CD4-positive, alpha-beta memory T cell (primary cell): ENCODE results near the gene TP63. TPM values are rescaled to one million over a fixed set of nuclear protein-coding genes. Genes with fewer than 3 reads are reported as not detected.

Experiments used
- CTCF ChIA-PET: fragments of 350-600 bp; sonication (Branson Sonifier 250); formaldehyde crosslinking; loops from one replicate; lab custom pipeline; 2021; ENCODE audit warnings: inconsistent platforms; ENCODE audit not compliant: partially characterized antibody; lab: Charles Lee
- POLR2A ChIA-PET: fragments of 350-600 bp; sonication (Branson Sonifier 250); formaldehyde crosslinking; loops from one replicate; lab custom pipeline; 2021; ENCODE audit not compliant: partially characterized antibody; lab: Charles Lee
- DNase-seq, 5 donors: peaks; one replicate each; pipeline versions ENCODE4 v3.0.0 to v3.0.0-alpha.2; 2020 to 2022; ENCODE audit warnings: mixed read lengths in 1 of 5
- H3K27ac ChIP-seq: one replicate; pipeline ENCODE4 v1.7.0; 2013; ENCODE audit warnings: low read depth, low read length
- H3K27me3 ChIP-seq: 2 replicates; pipeline ENCODE4 v1.7.0; 2013; ENCODE audit warnings: mild to moderate bottlenecking, low read length, moderate library complexity; ENCODE audit not compliant: insufficient read depth
- H3K36me3 ChIP-seq: 2 replicates; pipeline ENCODE4 v1.7.0; 2013; ENCODE audit warnings: mild to moderate bottlenecking, low read length, moderate library complexity; ENCODE audit not compliant: insufficient read depth
- H3K4me1 ChIP-seq: 2 replicates; pipeline ENCODE4 v1.7.0; 2013; ENCODE audit warnings: mild to moderate bottlenecking, low read length, moderate library complexity; ENCODE audit not compliant: insufficient read depth
- H3K4me3 ChIP-seq, 2 donors: one replicate each; pipeline ENCODE4 v1.7.0; 2013; ENCODE audit warnings: low read length in 2 of 2, mild to moderate bottlenecking in 1 of 2
- H3K9me3 ChIP-seq, 2 donors: one replicate each; pipeline ENCODE4 v1.7.0; 2013; ENCODE audit warnings: low read length in 2 of 2, control low read depth in 1 of 2; ENCODE audit not compliant: control insufficient read depth in 1 of 2
- H3K27ac Mint-ChIP-seq, 7 donors: one replicate each; pipeline ENCODE4 v1.8.0; 2020 to 2021; ENCODE audit warnings: mixed read lengths in 7 of 7, mild to moderate bottlenecking in 6 of 7, inconsistent platforms in 3 of 7, moderate library complexity in 3 of 7
- H3K27me3 Mint-ChIP-seq, 2 donors: one replicate each; pipeline ENCODE4 v1.8.0; 2020 to 2021; ENCODE audit warnings: mixed read lengths in 2 of 2
- H3K36me3 Mint-ChIP-seq, 2 donors: one replicate each; pipeline ENCODE4 v1.8.0; 2020 to 2021; ENCODE audit warnings: mixed read lengths in 2 of 2, inconsistent platforms in 1 of 2, mild to moderate bottlenecking in 1 of 2
- H3K4me1 Mint-ChIP-seq, 4 donors: one replicate each; pipeline ENCODE4 v1.8.0; 2020 to 2021; ENCODE audit warnings: mixed read lengths in 4 of 4, mild to moderate bottlenecking in 1 of 4
- H3K4me3 Mint-ChIP-seq, 8 donors: one replicate each; pipeline ENCODE4 v1.8.0; 2020 to 2021; ENCODE audit warnings: mixed read lengths in 8 of 8, mild to moderate bottlenecking in 7 of 8, moderate library complexity in 6 of 8, inconsistent platforms in 3 of 8
- H3K9me3 Mint-ChIP-seq, 8 donors: one replicate each; pipeline ENCODE4 v1.8.0; 2020 to 2021; ENCODE audit warnings: mixed read lengths in 8 of 8, mild to moderate bottlenecking in 5 of 8, inconsistent platforms in 3 of 8, moderate library complexity in 1 of 8
- intact Hi-C: fragments of 100-400 bp; cut with micrococcal nuclease; formaldehyde crosslinking; loops from one replicate; pipeline ENCODE4 v1.15.1; 2023
- polyA plus RNA-seq, 2 donors: library from polyadenylated mRNA; unstranded; fragments of 300-500 nt; fragmentation: Illumina TruSeq; gene quantifications; one replicate each; pipeline ENCODE4 v1.2.3, GENCODE V29; 2021
- total RNA-seq, 2 experiments: library from RNA; stranded (reverse); gene quantifications; one replicate each; pipeline ENCODE4 v1.2.3, GENCODE V29; 2021

Gene TP63
- total and polyA plus RNA-seq, 4 experiments from 2014 or later: 0.25 to 0.64 (median 0.55) TPM; not detected in 1

- Histone ChIP-seq H3K27me3 (no peaks in the 10 kb centered on the region), H3K4me1 (no peaks in the 10 kb centered on the region), H3K9me3 (no peaks in the 10 kb centered on the region), H3K36me3 (no peaks in the 10 kb centered on the region), H3K4me3 (no peak overlapping the region), H3K27ac (no peak overlapping the region)
- Mint-ChIP-seq H3K27me3 (no peaks in the 10 kb centered on the region), H3K4me1 (no peaks in the 10 kb centered on the region), H3K9me3 (no peaks in the 10 kb centered on the region), H3K4me3 (no peak overlapping the region), H3K36me3 (no peaks in the 10 kb centered on the region), H3K27ac (no peak overlapping the region)
- ChIA-PET POLR2A (no interaction called here), CTCF (no interaction called here)
- no peak for DNase-seq
- intact Hi-C loops: no loop called here
Observed at GRCh38 chr3:189899186-189899585, 268.0 kb downstream of the TP63 start.

DNA sequence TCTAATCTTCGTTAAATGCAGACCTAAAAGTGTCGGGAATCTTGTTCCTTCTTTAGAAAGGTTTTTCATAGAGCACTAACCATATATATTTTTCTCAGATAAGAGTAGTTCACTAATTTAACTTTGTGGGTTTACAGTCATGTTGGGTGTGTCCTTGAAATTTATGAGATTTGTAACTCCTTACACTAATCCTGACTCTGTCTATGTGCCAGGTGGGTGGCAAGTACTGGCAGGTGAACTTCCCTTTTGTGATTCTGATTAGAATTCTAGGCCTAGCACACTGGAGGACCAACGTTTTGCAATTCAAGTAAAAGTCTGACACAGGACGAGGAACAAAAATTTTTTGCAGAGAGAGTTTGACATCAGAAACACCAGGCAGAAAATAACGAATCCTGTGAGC is 269.4 kb downstream of the TP63 start:
- Mint-ChIP-seq H3K27ac (no peak overlapping the region), H3K4me3 (no peak overlapping the region), H3K36me3 (no peaks in the 10 kb centered on the region), H3K9me3 (no peaks in the 10 kb centered on the region), H3K4me1 (no peaks in the 10 kb centered on the region), H3K27me3 (peaks cover 0 to 1% of the 10 kb centered on the region in 2 donors)
- H3K27ac ChIP-seq: no peak overlapping the region
- POLR2A ChIA-PET: no interaction called here
- CTCF ChIA-PET: no interaction called here
- H3K36me3 ChIP-seq: no peaks in the 10 kb centered on the region
- no peak for DNase-seq
- intact Hi-C loops: no loop called here
- no peaks in the 10 kb centered on the region for H3K4me1 ChIP-seq
- no peaks in the 10 kb centered on the region for H3K27me3 ChIP-seq
- H3K9me3 ChIP-seq: no peaks in the 10 kb centered on the region
- H3K4me3 ChIP-seq: no peak overlapping the region

- H3K9me3 ChIP-seq: no peaks in the 10 kb centered on the region
- Mint-ChIP-seq H3K9me3 (no peaks in the 10 kb centered on the region), H3K36me3 (no peaks in the 10 kb centered on the region), H3K4me1 (no peaks in the 10 kb centered on the region), H3K4me3 (no peak overlapping the region), H3K27me3 (peaks cover 0 to 1% of the 10 kb centered on the region in 2 donors), H3K27ac (no peak overlapping the region)
- no peaks in the 10 kb centered on the region for H3K27me3 ChIP-seq
- no peak overlapping the region for H3K27ac ChIP-seq
- ChIA-PET POLR2A (no interaction called here), CTCF (no interaction called here)
- no peak for DNase-seq
- no peaks in the 10 kb centered on the region for H3K4me1 ChIP-seq
- no peak overlapping the region for H3K4me3 ChIP-seq
- intact Hi-C loops: no loop called here
- no peaks in the 10 kb centered on the region for H3K36me3 ChIP-seq
Observed at GRCh38 chr3:189901481-189901880, 270.3 kb downstream of the TP63 start.

GRCh38 chr3:189902230-189903186 is 271.3 kb downstream of the TP63 start:
- Histone ChIP-seq H3K9me3 (no peaks in the 10 kb centered on the region), H3K27ac (no peak overlapping the region), H3K36me3 (no peaks in the 10 kb centered on the region), H3K4me1 (no peaks in the 10 kb centered on the region), H3K4me3 (no peak overlapping the region), H3K27me3 (no peaks in the 10 kb centered on the region)
- Mint-ChIP-seq H3K27ac (peak overlapping the region in 1 of 7 donors; percentile 9), H3K4me1 (no peaks in the 10 kb centered on the region), H3K9me3 (peaks cover 0 to 3% (median 0%) of the 10 kb centered on the region in 8 donors), H3K4me3 (no peak overlapping the region), H3K36me3 (no peaks in the 10 kb centered on the region), H3K27me3 (peaks cover 1 to 5% of the 10 kb centered on the region in 2 donors)
- intact Hi-C loops: no loop called here
- DNase-seq: no peak
- POLR2A ChIA-PET: no interaction called here
- CTCF ChIA-PET: no interaction called here

DNA sequence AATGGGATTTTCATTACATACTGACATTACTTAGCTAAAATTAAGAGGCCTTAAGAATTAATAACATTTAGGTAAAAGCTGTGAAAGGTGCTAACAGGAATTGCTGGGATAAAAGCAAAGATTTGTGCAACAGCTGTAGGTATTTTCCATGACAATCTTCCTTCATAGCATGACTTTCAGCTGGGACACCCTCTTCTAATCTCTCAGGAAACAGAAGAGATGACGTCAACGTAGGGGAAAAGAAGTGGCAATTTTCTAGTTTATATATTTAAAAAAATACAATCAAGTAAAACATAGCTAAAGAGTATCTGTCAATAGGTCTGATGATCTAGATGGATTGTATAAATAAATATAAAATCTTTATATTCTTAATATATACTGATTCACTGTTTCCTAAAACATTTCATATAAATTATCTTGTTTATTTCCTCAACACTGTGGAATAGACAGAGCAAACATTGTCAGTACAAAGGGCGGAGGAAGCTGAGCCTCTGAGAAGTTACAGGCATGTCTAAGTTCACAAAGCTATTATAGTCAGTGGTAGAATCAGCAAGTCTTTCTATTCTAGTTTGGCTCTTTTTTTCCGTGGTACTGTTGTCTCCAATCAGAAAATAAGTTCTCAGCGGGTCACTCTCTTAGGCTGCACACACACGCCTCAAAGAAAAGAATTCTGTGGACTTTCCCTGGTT is 272.5 kb downstream of the TP63 start:
- Mint-ChIP-seq H3K4me1 (no peaks in the 10 kb centered on the region), H3K4me3 (no peak overlapping the region), H3K27me3 (peaks cover 1 to 7% of the 10 kb centered on the region in 2 donors), H3K36me3 (no peaks in the 10 kb centered on the region), H3K27ac (no peak overlapping the region), H3K9me3 (peaks cover 0 to 3% (median 0%) of the 10 kb centered on the region in 8 donors)
- CTCF ChIA-PET: no interaction called here
- intact Hi-C loops: no loop called here
- H3K27ac ChIP-seq: no peak overlapping the region
- DNase-seq: no peak
- H3K4me3 ChIP-seq: no peak overlapping the region
- POLR2A ChIA-PET: no interaction called here
- no peaks in the 10 kb centered on the region for H3K9me3 ChIP-seq
- H3K4me1 ChIP-seq: no peaks in the 10 kb centered on the region
- no peaks in the 10 kb centered on the region for H3K27me3 ChIP-seq
- H3K36me3 ChIP-seq: no peaks in the 10 kb centered on the region

GRCh38 chr3:189907803-189908202 is 276.6 kb downstream of the TP63 start:
- Mint-ChIP-seq H3K27me3 (peaks cover 1 to 7% of the 10 kb centered on the region in 2 donors), H3K4me1 (no peaks in the 10 kb centered on the region), H3K9me3 (peaks cover 0 to 3% (median 0%) of the 10 kb centered on the region in 8 donors), H3K36me3 (no peaks in the 10 kb centered on the region), H3K4me3 (no peak overlapping the region), H3K27ac (no peak overlapping the region)
- Histone ChIP-seq H3K9me3 (no peaks in the 10 kb centered on the region), H3K27ac (no peak overlapping the region), H3K36me3 (no peaks in the 10 kb centered on the region), H3K4me1 (no peaks in the 10 kb centered on the region), H3K27me3 (no peaks in the 10 kb centered on the region), H3K4me3 (no peak overlapping the region)
- ChIA-PET CTCF (interaction anchor here (0.9 kb wide), 1 partner anchor 15 kb away, joined by 4 read pairs; no protein-coding TSS in a partner anchor), POLR2A (no interaction called here)
- no peak for DNase-seq
- intact Hi-C loops: no loop called here

DNA sequence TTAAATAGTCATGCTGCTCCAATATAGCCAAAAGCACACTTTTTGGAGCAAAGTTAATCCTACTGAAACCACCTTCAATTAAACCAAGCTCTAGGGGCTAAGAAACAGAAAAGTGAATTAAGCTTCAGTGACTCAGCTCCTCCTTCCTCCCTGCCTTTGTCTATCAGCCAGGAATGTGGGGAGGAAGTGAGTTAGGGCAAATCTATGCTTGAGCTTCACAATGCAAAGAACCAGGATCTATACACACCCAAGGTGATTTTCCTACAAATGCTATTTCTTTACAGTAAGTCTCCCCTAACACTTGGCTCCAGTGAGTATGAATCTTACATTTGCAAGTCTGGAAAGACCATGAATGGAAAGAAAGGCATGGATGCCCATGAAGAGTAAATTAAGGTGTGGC is 277.5 kb downstream of the TP63 start:
- no peak overlapping the region for H3K27ac ChIP-seq
- POLR2A ChIA-PET: no interaction called here
- CTCF ChIA-PET: interaction anchor here (0.6 to 0.9 kb wide), 2 partner anchors 53 to 217 kb away, joined by 3 read pairs; no protein-coding TSS in a partner anchor

More for the DNA sequence above, 277.5 kb downstream of the TP63 start:
- Mint-ChIP-seq H3K27me3 (peaks cover 2 to 11% of the 10 kb centered on the region in 2 donors), H3K36me3 (no peaks in the 10 kb centered on the region), H3K4me1 (no peaks in the 10 kb centered on the region), H3K4me3 (no peak overlapping the region), H3K9me3 (peaks cover 0 to 3% (median 0%) of the 10 kb centered on the region in 8 donors), H3K27ac (no peak overlapping the region)
- H3K4me1 ChIP-seq: no peaks in the 10 kb centered on the region
- no peak overlapping the region for H3K4me3 ChIP-seq
- no peaks in the 10 kb centered on the region for H3K9me3 ChIP-seq
- no peaks in the 10 kb centered on the region for H3K27me3 ChIP-seq
- H3K36me3 ChIP-seq: no peaks in the 10 kb centered on the region
- intact Hi-C loops: no loop called here
- no peak for DNase-seq
